GM23338 (cell line): ENCODE data around the gene CELF4. TPM values are rescaled to one million over a fixed set of nuclear protein-coding genes. Genes with fewer than 3 reads are reported as not detected.

ENCODE experiments used
- ATAC-seq: fragments of 200-7000 bp; cut with Tn5 transposase; 3 replicates; pipeline ENCODE4 v1.9.1; 2020
- DNase-seq: peaks from one replicate; pipeline ENCODE4 v3.0.0-alpha.2; 2015; ENCODE audit warnings: low spot score
- H2AFZ ChIP-seq: fragments of 200-600 bp; sonication (generic); 2 replicates; pipeline ENCODE4 v1.8.0; 2016; ENCODE audit warnings: antibody characterized with exemption, mild to moderate bottlenecking, moderate library complexity
- H3F3A ChIP-seq: fragments of 200-600 bp; sonication (generic); replicated peaks from 2 replicates; pipeline ENCODE4 v1.8.0; 2017; ENCODE audit warnings: antibody characterized with exemption, mixed run types, low read depth
- H3K27ac ChIP-seq: fragments of 200-600 bp; sonication (generic); 2 replicates; pipeline ENCODE4 v1.6.1; 2016; ENCODE audit warnings: low read depth
- H3K27me3 ChIP-seq: fragments of 200-600 bp; sonication (generic); 2 replicates; pipeline ENCODE4 v1.8.0; 2016; ENCODE audit warnings: mild to moderate bottlenecking, mixed run types, moderate library complexity; ENCODE audit not compliant: insufficient read depth
- H3K36me3 ChIP-seq: fragments of 200-600 bp; sonication (generic); 2 replicates; pipeline ENCODE4 v1.8.0; 2016; ENCODE audit warnings: mild to moderate bottlenecking; ENCODE audit not compliant: insufficient read depth
- H3K4me1 ChIP-seq: fragments of 200-600 bp; sonication (generic); 2 replicates; pipeline ENCODE4 v1.8.0; 2016; ENCODE audit warnings: mild to moderate bottlenecking, moderate library complexity; ENCODE audit not compliant: insufficient read depth
- H3K4me2 ChIP-seq: fragments of 200-600 bp; sonication (generic); 2 replicates; pipeline ENCODE4 v1.7.1; 2017; ENCODE audit warnings: mixed run types
- H3K4me3 ChIP-seq: fragments of 200-600 bp; sonication (generic); 2 replicates; pipeline ENCODE4 v1.6.1; 2016; ENCODE audit warnings: mixed run types
- H3K79me2 ChIP-seq: fragments of 200-600 bp; sonication (generic); replicated peaks from 2 replicates; pipeline ENCODE4 v1.8.0; 2017; ENCODE audit warnings: mild to moderate bottlenecking; ENCODE audit not compliant: insufficient read depth
- H3K9me2 ChIP-seq: fragments of 200-600 bp; sonication (generic); 2 replicates; pipeline ENCODE4 v1.8.0; 2017; ENCODE audit not compliant: insufficient read depth
- H4K20me1 ChIP-seq: fragments of 200-600 bp; sonication (generic); replicated peaks from 2 replicates; pipeline ENCODE4 v1.8.0; 2017; ENCODE audit warnings: mild to moderate bottlenecking; ENCODE audit not compliant: insufficient read depth
- H3K27ac Mint-ChIP-seq: 2 replicates; pipeline ENCODE4 v1.8.0; 2020; ENCODE audit warnings: inconsistent platforms, mild to moderate bottlenecking, moderate library complexity, mixed read lengths
- H3K27me3 Mint-ChIP-seq: 3 replicates; pipeline ENCODE4 v1.8.0; 2022; ENCODE audit warnings: low read depth, mild to moderate bottlenecking, moderate library complexity, mixed read lengths, inconsistent platforms; ENCODE audit not compliant: insufficient read depth, poor library complexity
- H3K36me3 Mint-ChIP-seq: 3 replicates; pipeline ENCODE4 v1.8.0; 2021; ENCODE audit warnings: low read depth, mild to moderate bottlenecking, inconsistent platforms, moderate library complexity, mixed read lengths
- H3K4me1 Mint-ChIP-seq: 3 replicates; pipeline ENCODE4 v1.8.0; 2020; ENCODE audit warnings: mild to moderate bottlenecking, inconsistent platforms, mixed read lengths
- H3K4me3 Mint-ChIP-seq: 3 replicates; pipeline ENCODE4 v1.8.0; 2021; ENCODE audit warnings: moderate library complexity, mild to moderate bottlenecking, inconsistent platforms, mixed read lengths
- H3K9me3 Mint-ChIP-seq: 3 replicates; pipeline ENCODE4 v1.8.0; 2020; ENCODE audit warnings: moderate library complexity, mild to moderate bottlenecking, inconsistent platforms, mixed read lengths
- CREB1 ChIP-seq: fragments of 250-450 bp; sonication (Bioruptor Pico); IDR thresholded peaks from 2 replicates; pipeline ENCODE4 v1.5.0; 2020; ENCODE audit warnings: low read depth, mild to moderate bottlenecking, moderate library complexity
- EZH2 ChIP-seq: fragments of 200-600 bp; sonication (generic); IDR thresholded peaks from one replicate; pipeline ENCODE4 v1.8.0; 2017; ENCODE audit warnings: antibody characterized with exemption, mild to moderate bottlenecking, low read depth; ENCODE audit not compliant: unreplicated experiment
- EZH2phosphoT487 ChIP-seq: fragments of 200-600 bp; sonication (generic); IDR thresholded peaks from one replicate; pipeline ENCODE4 v1.8.1; 2018; ENCODE audit warnings: antibody characterized with exemption; ENCODE audit not compliant: unreplicated experiment
- JUNB ChIP-seq: IDR thresholded peaks from one replicate; pipeline ENCODE4 v1.6.1; 2016; ENCODE audit warnings: antibody characterized with exemption; ENCODE audit not compliant: unreplicated experiment
- NANOG ChIP-seq: IDR thresholded peaks from 2 replicates; pipeline ENCODE4 v1.6.1; 2016; ENCODE audit warnings: antibody characterized with exemption, borderline replicate concordance
- POLR2AphosphoS5 ChIP-seq: IDR thresholded peaks from 2 replicates; pipeline ENCODE4 v1.6.1; 2016; ENCODE audit warnings: antibody characterized with exemption, low read depth
- REST ChIP-seq: IDR thresholded peaks from one replicate; pipeline ENCODE4 v1.6.1; 2018; ENCODE audit warnings: antibody characterized with exemption; ENCODE audit not compliant: unreplicated experiment
- STAT1 ChIP-seq: IDR thresholded peaks from one replicate; pipeline ENCODE4 v1.6.1; 2016; ENCODE audit warnings: antibody characterized with exemption; ENCODE audit not compliant: unreplicated experiment
- ZNF114 ChIP-seq: fragments of 250-450 bp; sonication (Bioruptor Pico); IDR thresholded peaks from 2 replicates; pipeline ENCODE4 v1.5.0; 2020; ENCODE audit warnings: mild to moderate bottlenecking, moderate library complexity
- ZNF331 ChIP-seq: fragments of 250-450 bp; sonication (Bioruptor Pico); IDR thresholded peaks from 2 replicates; pipeline ENCODE4 v1.5.0; 2020; ENCODE audit warnings: low read depth, mild to moderate bottlenecking, moderate library complexity
- polyA plus RNA-seq: library from polyadenylated mRNA; unstranded; fragments of >200 nt; fragmentation: Nextera tagmentation; extraction: Ambion mirVana; gene quantifications from 2 replicates; pipeline ENCODE4 v1.2.1, GENCODE V29; 2016
- total RNA-seq: library from RNA; depleted of rRNA; stranded (reverse); fragments of >200 nt; shearing (Covaris generic); gene quantifications from 2 replicates; pipeline ENCODE4 v1.2.3, GENCODE V29; 2014
- TF ChIP-seq, protein P1 (sequence below): fragments of 250-450 bp; sonication (Bioruptor Pico); IDR thresholded peaks from 2 replicates; pipeline ENCODE4 v1.5.0; 2020; ENCODE audit warnings: mild to moderate bottlenecking, moderate library complexity
- TF ChIP-seq, protein P2 (sequence below), 2 experiments: fragments of 200-600 bp in 1 of 2; sonication (generic) in 1 of 2; conservative IDR thresholded peaks; 2 replicates each; pipeline versions ENCODE4 v1.5.1 to v1.6.1; 2016 to 2017; ENCODE audit warnings: antibody characterized with exemption in 2 of 2, low read depth in 2 of 2, mild to moderate bottlenecking in 2 of 2, moderate library complexity in 1 of 2
- TF ChIP-seq, protein P3 (sequence below): IDR thresholded peaks from 2 replicates; pipeline ENCODE4 v1.6.1; 2016; ENCODE audit warnings: antibody characterized with exemption

CELF4 gene
- total and polyA plus RNA-seq, 2 experiments from 2014 or later: 2.6 to 6.7 TPM

DNA sequence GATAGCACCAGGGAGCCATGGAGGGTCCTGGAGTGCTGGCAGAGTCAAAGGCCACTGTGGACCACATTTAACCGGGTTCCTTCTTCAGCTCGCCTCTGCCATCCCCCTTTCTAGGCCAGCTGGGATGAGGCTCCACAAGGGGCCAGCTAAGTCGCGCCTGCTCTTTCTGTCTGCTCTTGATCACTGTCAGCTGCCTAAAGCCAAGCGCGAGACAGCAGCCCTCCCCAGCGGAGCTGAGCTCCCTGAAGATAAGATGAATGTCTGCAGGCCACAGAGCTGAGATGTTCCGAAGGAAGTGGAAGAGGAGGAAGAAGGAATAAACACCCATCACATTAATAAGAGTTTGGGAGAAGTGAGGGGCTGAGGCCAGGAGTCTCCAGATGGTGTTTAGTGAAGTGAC, 99.6 kb downstream of the CELF4 start (continued):
- TF ChIP-seq, protein P1, sequence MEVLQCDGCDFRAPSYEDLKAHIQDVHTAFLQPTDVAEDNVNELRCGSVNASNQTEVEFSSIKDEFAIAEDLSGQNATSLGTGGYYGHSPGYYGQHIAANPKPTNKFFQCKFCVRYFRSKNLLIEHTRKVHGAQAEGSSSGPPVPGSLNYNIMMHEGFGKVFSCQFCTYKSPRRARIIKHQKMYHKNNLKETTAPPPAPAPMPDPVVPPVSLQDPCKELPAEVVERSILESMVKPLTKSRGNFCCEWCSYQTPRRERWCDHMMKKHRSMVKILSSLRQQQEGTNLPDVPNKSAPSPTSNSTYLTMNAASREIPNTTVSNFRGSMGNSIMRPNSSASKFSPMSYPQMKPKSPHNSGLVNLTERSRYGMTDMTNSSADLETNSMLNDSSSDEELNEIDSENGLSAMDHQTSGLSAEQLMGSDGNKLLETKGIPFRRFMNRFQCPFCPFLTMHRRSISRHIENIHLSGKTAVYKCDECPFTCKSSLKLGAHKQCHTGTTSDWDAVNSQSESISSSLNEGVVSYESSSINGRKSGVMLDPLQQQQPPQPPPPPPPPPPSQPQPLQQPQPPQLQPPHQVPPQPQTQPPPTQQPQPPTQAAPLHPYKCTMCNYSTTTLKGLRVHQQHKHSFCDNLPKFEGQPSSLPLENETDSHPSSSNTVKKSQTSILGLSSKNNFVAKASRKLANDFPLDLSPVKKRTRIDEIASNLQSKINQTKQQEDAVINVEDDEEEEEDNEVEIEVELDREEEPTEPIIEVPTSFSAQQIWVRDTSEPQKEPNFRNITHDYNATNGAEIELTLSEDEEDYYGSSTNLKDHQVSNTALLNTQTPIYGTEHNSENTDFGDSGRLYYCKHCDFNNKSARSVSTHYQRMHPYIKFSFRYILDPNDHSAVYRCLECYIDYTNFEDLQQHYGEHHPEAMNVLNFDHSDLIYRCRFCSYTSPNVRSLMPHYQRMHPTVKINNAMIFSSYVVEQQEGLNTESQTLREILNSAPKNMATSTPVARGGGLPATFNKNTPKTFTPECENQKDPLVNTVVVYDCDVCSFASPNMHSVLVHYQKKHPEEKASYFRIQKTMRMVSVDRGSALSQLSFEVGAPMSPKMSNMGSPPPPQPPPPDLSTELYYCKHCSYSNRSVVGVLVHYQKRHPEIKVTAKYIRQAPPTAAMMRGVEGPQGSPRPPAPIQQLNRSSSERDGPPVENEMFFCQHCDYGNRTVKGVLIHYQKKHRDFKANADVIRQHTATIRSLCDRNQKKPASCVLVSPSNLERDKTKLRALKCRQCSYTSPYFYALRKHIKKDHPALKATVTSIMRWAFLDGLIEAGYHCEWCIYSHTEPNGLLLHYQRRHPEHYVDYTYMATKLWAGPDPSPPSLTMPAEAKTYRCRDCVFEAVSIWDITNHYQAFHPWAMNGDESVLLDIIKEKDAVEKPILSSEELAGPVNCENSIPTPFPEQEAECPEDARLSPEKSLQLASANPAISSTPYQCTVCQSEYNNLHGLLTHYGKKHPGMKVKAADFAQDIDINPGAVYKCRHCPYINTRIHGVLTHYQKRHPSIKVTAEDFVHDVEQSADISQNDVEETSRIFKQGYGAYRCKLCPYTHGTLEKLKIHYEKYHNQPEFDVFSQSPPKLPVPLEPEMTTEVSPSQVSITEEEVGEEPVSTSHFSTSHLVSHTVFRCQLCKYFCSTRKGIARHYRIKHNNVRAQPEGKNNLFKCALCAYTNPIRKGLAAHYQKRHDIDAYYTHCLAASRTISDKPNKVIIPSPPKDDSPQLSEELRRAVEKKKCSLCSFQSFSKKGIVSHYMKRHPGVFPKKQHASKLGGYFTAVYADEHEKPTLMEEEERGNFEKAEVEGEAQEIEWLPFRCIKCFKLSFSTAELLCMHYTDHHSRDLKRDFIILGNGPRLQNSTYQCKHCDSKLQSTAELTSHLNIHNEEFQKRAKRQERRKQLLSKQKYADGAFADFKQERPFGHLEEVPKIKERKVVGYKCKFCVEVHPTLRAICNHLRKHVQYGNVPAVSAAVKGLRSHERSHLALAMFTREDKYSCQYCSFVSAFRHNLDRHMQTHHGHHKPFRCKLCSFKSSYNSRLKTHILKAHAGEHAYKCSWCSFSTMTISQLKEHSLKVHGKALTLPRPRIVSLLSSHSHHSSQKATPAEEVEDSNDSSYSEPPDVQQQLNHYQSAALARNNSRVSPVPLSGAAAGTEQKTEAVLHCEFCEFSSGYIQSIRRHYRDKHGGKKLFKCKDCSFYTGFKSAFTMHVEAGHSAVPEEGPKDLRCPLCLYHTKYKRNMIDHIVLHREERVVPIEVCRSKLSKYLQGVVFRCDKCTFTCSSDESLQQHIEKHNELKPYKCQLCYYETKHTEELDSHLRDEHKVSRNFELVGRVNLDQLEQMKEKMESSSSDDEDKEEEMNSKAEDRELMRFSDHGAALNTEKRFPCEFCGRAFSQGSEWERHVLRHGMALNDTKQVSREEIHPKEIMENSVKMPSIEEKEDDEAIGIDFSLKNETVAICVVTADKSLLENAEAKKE (CRISPR knock-in tag): no peak

GRCh38 chr18:37464257-37464656, 101.3 kb downstream of the CELF4 start:
- H3K4me3 Mint-ChIP-seq: no peak overlapping the region
- Histone ChIP-seq H3K9me2 (0 out of 2 replicates have a peak, but pooled peaks cover 4% of the 10 kb centered on the region), H3F3A (no peaks in the 10 kb centered on the region), H4K20me1 (no peaks in the 10 kb centered on the region), H3K4me2 (no peak overlapping the region), H3K27ac (no peak overlapping the region), H3K27me3 (no peaks in the 10 kb centered on the region), H3K36me3 (no peaks in the 10 kb centered on the region), H3K4me1 (no peaks in the 10 kb centered on the region), H2AFZ (no peak overlapping the region), H3K4me3 (no peak overlapping the region), H3K79me2 (no peaks in the 10 kb centered on the region)
- H3K4me1 Mint-ChIP-seq: peaks cover 8% of the 10 kb centered on the region
- H3K36me3 Mint-ChIP-seq: no peaks in the 10 kb centered on the region
- H3K27me3 Mint-ChIP-seq: peaks cover 4% of the 10 kb centered on the region
- DNase-seq (no peak), ATAC-seq (no peak)
- no peak overlapping the region for H3K27ac Mint-ChIP-seq
- H3K9me3 Mint-ChIP-seq: no peaks in the 10 kb centered on the region
- TF ChIP-seq EZH2phosphoT487 (no peak), ZNF114 (no peak), POLR2AphosphoS5 (no peak), CREB1 (no peak), ZNF331 (no peak), EZH2 (no peak), REST (no peak), JUNB (no peak), STAT1 (no peak), NANOG (no peak)
- TF ChIP-seq, protein P2, sequence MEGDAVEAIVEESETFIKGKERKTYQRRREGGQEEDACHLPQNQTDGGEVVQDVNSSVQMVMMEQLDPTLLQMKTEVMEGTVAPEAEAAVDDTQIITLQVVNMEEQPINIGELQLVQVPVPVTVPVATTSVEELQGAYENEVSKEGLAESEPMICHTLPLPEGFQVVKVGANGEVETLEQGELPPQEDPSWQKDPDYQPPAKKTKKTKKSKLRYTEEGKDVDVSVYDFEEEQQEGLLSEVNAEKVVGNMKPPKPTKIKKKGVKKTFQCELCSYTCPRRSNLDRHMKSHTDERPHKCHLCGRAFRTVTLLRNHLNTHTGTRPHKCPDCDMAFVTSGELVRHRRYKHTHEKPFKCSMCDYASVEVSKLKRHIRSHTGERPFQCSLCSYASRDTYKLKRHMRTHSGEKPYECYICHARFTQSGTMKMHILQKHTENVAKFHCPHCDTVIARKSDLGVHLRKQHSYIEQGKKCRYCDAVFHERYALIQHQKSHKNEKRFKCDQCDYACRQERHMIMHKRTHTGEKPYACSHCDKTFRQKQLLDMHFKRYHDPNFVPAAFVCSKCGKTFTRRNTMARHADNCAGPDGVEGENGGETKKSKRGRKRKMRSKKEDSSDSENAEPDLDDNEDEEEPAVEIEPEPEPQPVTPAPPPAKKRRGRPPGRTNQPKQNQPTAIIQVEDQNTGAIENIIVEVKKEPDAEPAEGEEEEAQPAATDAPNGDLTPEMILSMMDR (conservative IDR thresholded peaks at IDR 0.05; ENCODE audit: low read depth in 2 of 2): no peak
- TF ChIP-seq, protein P3, sequence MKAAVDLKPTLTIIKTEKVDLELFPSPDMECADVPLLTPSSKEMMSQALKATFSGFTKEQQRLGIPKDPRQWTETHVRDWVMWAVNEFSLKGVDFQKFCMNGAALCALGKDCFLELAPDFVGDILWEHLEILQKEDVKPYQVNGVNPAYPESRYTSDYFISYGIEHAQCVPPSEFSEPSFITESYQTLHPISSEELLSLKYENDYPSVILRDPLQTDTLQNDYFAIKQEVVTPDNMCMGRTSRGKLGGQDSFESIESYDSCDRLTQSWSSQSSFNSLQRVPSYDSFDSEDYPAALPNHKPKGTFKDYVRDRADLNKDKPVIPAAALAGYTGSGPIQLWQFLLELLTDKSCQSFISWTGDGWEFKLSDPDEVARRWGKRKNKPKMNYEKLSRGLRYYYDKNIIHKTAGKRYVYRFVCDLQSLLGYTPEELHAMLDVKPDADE: no peak
